HG03432 (cell line): ENCODE data around the gene GGN.
"Not testable (repeated sequence)": the region's sequence is repeated elsewhere in the genome, so short reads cannot be mapped to it uniquely, and the experiment has no call there.

Source experiments
- ATAC-seq: cut with Tn5 transposase; IDR thresholded peaks from one replicate; pipeline ENCODE4 v1.9.1; 2021; ENCODE audit warnings: mild to moderate bottlenecking, moderate library complexity; ENCODE audit not compliant: unreplicated experiment

GGN gene

GRCh38 chr19:38387550-38388348 is at the start of gene GGN:
TSS of gene GGN (minus strand) at chr19:38388034. CDS start at chr19:38387261, 773 bp downstream.
- ATAC-seq: peak; percentile 55

GRCh38 chr19:38437295-38437694 is 49.5 kb upstream of the GGN start:
- no peak for ATAC-seq

- ATAC-seq: no peak
Observed at GRCh38 chr19:38434549-38435051, 46.8 kb upstream of the GGN start.

GRCh38 chr19:38433268-38433733 is 45.5 kb upstream of the GGN start, which contains the start of gene RYR1:
TSS of gene RYR1 (plus strand) at chr19:38433691. CDS start at chr19:38433830, 139 bp downstream.
- no peak for ATAC-seq

- ATAC-seq: no peak
Observed at GRCh38 chr19:38430931-38431330, 43.1 kb upstream of the GGN start.

GRCh38 chr19:38429811-38430156 is 42.0 kb upstream of the GGN start:
- ATAC-seq: no peak

GRCh38 chr19:38429055-38429810 is 41.4 kb upstream of the GGN start:
- ATAC-seq: no peak

- not testable (repeated sequence) for ATAC-seq
Observed at GRCh38 chr19:38427035-38427677, 39.3 kb upstream of the GGN start.

GRCh38 chr19:38425810-38426466 is 38.1 kb upstream of the GGN start, which contains the start of gene RASGRP4:
TSS of gene RASGRP4 (minus strand) at chr19:38426219. CDS start at chr19:38426091, 128 bp downstream.
- no peak for ATAC-seq

- ATAC-seq: no peak
Observed at GRCh38 chr19:38425222-38425809, 37.5 kb upstream of the GGN start.

- no peak for ATAC-seq
Observed at GRCh38 chr19:38424272-38424671, 36.4 kb upstream of the GGN start.

- ATAC-seq: no peak
Observed at GRCh38 chr19:38422438-38422837, 34.6 kb upstream of the GGN start.

GRCh38 chr19:38421856-38422255 is 34.0 kb upstream of the GGN start:
- no peak for ATAC-seq

- ATAC-seq: no peak
Observed at GRCh38 chr19:38420935-38421334, 33.1 kb upstream of the GGN start.

GRCh38 chr19:38417544-38418506 is 30.0 kb upstream of the GGN start:
- no peak for ATAC-seq

- no peak for ATAC-seq
Observed at GRCh38 chr19:38417146-38417543, 29.3 kb upstream of the GGN start.

- ATAC-seq: no peak
Observed at GRCh38 chr19:38413416-38413815, 25.6 kb upstream of the GGN start.

GRCh38 chr19:38412961-38413360 is 25.1 kb upstream of the GGN start:
- ATAC-seq: no peak

- ATAC-seq: no peak
Observed at GRCh38 chr19:38412491-38412890, 24.7 kb upstream of the GGN start.
